PC-9 (cell line): ENCODE measurements around the gene PHLPP1.

ENCODE experiments used
- CTCF ChIP-seq: fragments of 200-600 bp; sonication (generic); conservative IDR thresholded peaks from 2 replicates; pipeline ENCODE4 v1.6.1; 2017; ENCODE audit warnings: mixed run types, antibody characterized with exemption, mild to moderate bottlenecking, moderate library complexity
- EZH2 ChIP-seq: fragments of 200-600 bp; sonication (generic); IDR thresholded peaks from 2 replicates; pipeline ENCODE4 v1.8.0; 2017; ENCODE audit warnings: antibody characterized with exemption, low read depth

DNA sequence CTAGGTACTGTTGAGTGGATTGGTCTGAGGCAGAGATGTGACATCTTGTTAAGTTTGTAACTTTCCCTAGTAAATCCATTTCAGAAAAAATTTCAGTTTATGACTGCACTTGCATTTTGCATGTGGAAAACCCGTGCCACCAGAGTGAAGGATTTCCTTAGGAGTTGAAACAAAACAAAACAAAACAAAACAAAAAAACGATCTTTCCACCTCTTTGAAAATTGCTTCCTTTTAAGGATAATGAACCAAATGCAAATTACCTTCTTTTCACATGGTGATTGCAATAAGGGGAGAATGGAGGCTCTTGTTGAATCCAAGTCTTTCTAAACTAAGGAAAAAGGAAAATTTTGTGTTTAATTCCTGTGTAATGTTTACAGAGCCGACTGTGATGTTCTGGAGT is 43.2 kb downstream of the PHLPP1 start:
- TF ChIP-seq CTCF (no peak), EZH2 (no peak)
